HG03565 (cell line): ENCODE data around the gene HTRA3.

Experiments used
- ATAC-seq: cut with Tn5 transposase; IDR thresholded peaks from one replicate; pipeline ENCODE4 v1.9.1; 2021; ENCODE audit warnings: mild to moderate bottlenecking, moderate library complexity; ENCODE audit not compliant: unreplicated experiment

Gene HTRA3

DNA sequence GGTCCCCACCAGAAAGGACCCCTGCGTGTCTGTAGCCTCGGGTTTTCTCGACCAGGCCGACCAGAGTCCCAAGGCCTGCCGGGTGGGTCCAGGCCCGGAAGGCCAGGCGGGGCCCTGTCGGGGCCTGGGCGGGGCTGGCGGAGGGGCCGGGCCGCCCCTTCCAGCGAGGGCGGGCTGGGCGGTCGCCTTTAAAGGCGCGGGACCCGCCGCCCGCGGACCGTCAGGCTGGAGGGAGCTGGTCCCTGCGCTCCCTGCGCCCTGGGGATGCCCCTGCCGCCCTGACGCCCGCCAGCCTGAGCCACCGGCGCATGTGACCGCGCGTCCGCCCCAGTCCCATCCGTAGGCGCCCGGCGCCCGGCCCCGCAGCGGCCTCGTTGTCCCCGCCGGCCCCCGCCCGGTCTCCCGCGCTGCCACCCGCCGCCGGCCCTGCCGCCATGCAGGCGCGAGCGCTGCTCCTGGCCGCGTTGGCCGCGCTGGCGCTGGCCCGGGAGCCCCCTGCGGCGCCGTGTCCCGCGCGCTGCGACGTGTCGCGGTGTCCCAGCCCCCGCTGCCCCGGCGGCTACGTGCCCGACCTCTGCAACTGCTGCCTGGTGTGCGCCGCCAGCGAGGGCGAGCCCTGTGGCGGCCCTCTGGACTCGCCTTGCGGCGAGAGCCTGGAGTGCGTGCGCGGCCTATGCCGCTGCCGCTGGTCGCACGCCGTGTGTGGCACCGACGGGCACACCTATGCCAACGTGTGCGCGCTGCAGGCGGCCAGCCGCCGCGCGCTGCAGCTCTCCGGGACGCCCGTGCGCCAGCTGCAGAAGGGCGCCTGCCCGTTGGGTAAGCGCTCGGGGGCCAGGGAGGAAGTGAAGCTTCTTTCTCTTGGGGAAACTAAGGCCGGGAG lies at the start of gene HTRA3:
TSS of gene HTRA3 (plus strand) at position 220 of the 883 bp plus-strand sequence. CDS start at position 435, 215 bp downstream.
- no peak for ATAC-seq

DNA sequence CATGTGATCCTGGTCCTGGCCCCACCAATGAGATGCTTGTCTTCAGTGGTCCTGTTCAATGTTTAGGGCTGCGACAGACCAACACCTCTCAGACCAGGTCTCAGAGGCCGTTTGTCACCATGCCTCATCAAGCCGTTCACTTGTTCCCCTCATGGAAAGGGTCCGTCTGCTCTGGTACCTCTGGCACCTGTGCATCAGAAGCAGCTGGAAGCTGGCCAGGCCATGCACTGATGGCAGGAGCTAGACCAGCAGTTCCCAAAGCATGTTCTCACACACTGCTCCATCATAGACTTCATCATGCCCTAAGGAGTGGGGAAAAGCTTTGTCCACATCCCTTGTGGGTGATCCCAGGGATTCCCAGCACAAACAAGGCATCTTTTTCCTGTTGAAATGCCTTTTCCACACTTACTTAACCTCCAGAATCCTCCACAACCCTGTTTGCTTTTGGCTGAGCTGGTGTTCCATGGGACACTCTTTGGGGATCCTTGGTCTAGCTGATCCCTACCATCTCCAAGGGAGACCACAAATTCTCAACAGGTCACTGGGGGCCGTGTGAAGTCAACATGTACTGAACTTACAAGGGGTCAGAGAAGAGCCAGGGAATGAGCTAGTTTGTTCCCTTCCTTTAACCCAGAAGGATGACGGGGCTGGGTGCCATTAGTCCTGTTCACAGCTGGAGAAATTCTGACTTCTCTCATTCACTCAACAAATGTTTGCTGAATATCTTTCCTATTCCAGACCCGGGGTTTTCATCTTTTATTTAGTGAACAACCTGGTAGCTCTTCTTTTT lies 48.7 kb upstream of the HTRA3 start:
- no peak for ATAC-seq

- no peak for ATAC-seq
Observed at GRCh38 chr4:8221476-8221875, 48.1 kb upstream of the HTRA3 start.

GRCh38 chr4:8221985-8222384 lies 47.6 kb upstream of the HTRA3 start:
- ATAC-seq: no peak

- ATAC-seq: no peak
Observed at GRCh38 chr4:8222609-8223388, 46.8 kb upstream of the HTRA3 start.

GRCh38 chr4:8224267-8224974 lies 45.1 kb upstream of the HTRA3 start:
- ATAC-seq: no peak

- ATAC-seq: no peak
Observed at GRCh38 chr4:8224975-8225625, 44.5 kb upstream of the HTRA3 start.

- ATAC-seq: no peak
Observed at GRCh38 chr4:8225706-8226443, 43.7 kb upstream of the HTRA3 start.

DNA sequence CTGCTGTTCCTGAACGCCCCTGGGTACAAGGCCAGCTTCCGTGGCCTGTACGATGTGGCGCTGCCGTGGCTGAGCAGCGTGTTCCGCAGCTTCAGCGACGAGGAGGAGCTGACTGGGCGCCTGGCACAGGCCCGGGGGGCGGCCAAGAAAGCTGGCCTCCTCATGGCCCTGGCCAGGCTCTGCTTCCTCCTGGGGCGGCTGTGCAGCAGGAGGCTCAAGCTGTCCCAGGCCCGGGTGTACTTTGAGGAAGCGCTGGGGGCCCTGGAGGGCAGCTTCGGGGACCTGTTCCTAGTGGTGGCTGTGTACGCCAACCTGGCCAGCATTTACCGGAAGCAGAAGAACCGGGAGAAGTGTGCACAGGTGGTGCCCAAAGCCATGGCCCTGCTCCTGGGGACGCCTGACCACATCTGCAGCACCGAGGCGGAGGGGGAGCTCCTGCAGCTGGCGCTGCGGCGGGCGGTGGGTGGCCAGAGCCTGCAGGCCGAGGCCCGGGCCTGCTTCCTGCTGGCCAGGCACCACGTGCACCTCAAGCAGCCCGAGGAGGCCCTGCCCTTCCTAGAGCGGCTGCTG lies 42.3 kb upstream of the HTRA3 start:
- no peak for ATAC-seq

DNA sequence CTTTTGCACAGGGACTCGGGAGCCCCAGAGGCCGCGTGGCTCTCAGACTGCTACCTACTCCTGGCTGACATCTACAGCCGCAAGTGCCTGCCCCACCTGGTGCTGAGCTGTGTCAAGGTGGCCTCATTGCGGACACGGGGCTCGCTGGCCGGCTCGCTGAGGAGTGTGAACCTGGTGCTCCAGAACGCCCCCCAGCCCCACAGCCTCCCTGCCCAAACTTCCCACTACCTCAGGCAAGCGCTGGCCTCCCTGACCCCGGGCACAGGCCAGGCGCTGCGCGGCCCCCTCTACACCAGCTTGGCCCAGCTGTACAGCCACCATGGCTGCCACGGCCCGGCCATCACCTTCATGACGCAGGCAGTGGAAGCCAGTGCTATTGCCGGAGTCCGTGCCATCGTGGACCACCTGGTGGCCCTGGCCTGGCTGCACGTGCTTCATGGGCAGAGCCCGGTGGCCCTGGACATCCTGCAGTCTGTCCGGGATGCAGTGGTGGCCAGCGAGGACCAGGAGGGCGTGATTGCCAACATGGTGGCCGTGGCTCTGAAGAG lies 41.7 kb upstream of the HTRA3 start:
- no peak for ATAC-seq

DNA sequence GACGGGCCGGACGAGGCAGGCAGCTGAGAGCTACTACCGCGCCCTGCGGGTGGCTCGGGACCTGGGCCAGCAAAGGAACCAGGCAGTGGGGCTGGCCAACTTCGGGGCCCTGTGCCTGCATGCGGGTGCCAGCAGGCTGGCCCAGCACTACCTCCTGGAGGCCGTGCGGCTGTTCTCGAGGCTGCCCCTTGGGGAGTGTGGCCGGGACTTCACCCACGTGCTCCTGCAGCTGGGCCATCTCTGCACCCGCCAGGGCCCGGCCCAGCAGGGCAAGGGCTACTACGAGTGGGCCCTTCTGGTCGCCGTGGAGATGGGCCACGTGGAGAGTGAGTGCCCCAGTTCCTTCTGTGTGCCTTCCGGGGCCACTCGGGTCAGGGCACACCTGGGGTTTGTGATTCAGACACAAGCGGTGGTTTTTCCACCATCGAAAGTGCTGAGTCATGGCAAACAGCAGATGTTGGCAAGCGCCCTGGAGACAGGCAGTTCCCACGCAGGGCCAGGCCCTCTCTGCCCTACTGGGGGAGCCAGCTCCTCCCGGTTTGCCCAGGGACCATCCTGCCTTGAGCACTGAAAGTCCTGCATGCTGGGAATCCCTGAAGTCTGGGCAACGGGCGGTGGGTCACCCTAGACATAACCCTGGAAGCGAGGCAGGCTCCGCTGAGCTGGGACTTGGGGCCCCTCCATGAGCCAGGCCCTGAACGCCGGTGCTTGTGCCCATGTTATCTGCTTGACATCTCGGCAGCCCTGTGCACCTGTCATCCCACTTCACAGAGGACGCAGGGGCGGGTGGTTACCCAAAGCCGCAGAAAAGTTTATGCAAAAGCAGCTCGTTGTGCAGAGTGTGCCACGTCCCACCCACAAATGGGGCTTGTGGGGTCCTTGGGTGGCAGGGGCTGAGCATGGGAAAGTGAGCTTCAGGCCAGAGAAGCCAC lies 41.0 kb upstream of the HTRA3 start:
- ATAC-seq: peak; percentile 59

- no peak for ATAC-seq
Observed at GRCh38 chr4:8229331-8229975, 40.1 kb upstream of the HTRA3 start.

DNA sequence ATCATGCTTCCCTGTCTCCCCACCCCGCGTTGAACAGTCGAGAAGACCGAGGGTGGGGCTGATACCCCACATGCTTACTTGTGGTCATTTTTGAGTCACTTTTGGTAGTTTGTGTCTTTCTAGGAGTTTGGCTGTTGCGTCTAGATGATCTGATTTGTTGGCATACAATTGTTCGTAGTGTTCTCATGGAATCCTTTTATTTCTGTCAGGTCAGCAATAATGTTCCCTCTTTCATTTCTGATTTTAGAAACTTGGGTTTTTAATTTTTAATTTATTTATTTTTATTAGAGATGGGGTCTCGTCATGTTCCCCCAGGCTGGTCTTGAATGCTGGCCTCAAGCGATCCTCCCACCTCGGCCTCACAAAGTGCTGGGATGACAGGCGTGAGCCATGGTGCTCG lies 39.5 kb upstream of the HTRA3 start:
- no peak for ATAC-seq

- no peak for ATAC-seq
Observed at GRCh38 chr4:8230891-8231290, 38.7 kb upstream of the HTRA3 start.

DNA sequence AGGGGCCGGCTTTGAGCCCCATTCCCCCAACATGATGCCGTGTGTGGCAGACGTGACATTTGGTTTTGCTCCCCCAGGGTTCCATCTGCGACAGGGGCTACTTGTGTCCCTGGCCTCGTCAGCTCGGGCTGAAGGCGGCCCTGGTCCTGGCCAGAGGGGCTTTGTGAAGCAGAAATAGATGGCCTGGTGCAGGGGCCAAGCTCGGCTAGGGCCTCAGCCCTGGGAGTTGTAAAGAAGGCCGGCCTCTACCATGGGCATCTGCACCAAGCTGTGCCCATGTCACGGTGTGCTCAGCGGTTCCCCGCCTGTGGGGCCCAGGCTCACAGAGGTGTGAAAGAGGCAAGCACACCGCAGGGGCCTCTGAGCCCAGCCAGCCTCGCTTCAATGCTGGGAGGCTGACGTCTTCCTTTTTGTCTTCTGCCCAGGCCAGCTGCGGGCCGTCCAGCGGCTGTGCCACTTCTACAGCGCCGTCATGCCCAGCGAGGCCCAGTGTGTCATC lies 38.0 kb upstream of the HTRA3 start:
- no peak for ATAC-seq

GRCh38 chr4:8232748-8233147 lies 36.8 kb upstream of the HTRA3 start:
- ATAC-seq: no peak
